Measurements from ENCODE around the gene SNX7. TPM values are rescaled to one million over a fixed set of nuclear protein-coding genes. Genes with fewer than 3 reads are reported as not detected.

SNX7 gene
- total RNA-seq, 3 donors from 2014 or later, result 38.0 to 45.1 (median 43.5) TPM

DNA sequence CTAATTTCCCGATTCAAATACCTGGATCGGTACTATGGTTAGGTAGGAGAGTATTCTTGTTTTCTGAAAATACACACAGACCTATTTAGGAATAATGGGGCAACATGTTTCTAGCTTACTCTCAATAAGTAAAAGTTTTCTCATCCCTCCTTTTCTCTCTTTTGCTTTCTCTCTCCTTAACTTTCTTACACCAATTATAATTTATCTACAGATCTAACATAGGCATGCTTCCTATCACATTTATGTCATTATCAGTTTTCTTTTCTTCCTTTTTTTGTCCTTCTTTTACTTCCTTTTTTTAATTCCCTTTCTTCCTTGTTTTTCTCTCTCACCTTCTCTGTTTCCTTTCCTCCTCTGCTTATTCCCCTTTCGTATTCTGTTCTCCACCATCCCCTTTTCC, 20.3 kb downstream of the SNX7 start:
- Histone ChIP-seq H3K4me1 (ENCODE audit: low read depth) (no peaks in the 10 kb centered on the region), H3K4me3 (no peak overlapping the region), H3K9me3 (no peaks in the 10 kb centered on the region), H3K36me3 (ENCODE audit: low read depth) (no peaks in the 10 kb centered on the region)
- intact Hi-C loops (cut with DNase I, micrococcal nuclease), result no loop called here
- DNase-seq, result no peak
- ATAC-seq, result no peak
- TF ChIP-seq, protein P1, sequence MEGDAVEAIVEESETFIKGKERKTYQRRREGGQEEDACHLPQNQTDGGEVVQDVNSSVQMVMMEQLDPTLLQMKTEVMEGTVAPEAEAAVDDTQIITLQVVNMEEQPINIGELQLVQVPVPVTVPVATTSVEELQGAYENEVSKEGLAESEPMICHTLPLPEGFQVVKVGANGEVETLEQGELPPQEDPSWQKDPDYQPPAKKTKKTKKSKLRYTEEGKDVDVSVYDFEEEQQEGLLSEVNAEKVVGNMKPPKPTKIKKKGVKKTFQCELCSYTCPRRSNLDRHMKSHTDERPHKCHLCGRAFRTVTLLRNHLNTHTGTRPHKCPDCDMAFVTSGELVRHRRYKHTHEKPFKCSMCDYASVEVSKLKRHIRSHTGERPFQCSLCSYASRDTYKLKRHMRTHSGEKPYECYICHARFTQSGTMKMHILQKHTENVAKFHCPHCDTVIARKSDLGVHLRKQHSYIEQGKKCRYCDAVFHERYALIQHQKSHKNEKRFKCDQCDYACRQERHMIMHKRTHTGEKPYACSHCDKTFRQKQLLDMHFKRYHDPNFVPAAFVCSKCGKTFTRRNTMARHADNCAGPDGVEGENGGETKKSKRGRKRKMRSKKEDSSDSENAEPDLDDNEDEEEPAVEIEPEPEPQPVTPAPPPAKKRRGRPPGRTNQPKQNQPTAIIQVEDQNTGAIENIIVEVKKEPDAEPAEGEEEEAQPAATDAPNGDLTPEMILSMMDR (IDR thresholded peaks at IDR 0.05), result no peak

DNA sequence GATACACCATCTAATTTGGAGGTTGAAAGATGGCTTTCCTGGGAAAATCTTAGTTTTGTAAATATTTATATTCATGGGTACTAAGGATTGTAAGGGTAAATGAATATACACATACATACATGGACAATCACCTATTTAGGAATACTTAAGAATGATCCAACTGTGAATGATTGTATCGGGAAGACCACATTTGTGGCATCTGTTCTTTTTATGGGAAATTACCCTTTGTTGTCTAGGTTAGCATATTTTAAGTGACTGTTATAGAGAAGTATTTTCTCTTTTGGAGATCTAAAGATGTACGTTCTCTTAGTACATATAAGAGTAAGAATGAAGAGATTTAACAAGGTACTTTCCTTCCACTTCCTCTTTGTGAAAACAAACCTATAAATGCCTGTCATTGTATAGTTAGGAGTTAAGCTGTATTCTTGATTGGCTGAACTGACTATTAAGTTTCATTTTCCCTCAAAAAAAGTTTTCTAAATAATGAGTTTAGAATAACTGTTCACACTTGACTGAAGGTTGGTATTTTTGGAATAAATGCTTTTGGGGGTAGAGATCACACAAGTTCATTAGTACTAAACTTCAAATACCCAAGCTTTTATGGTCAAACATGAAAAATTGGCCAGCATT, 26.7 kb downstream of the SNX7 start:
- no peak overlapping the region for H3K4me3 ChIP-seq
- ATAC-seq (no peak), DNase-seq (no peak)
- intact Hi-C loops (cut with DNase I, micrococcal nuclease), result no loop called here
- H3K36me3 ChIP-seq (ENCODE audit: low read depth), result no peaks in the 10 kb centered on the region
- no peaks in the 10 kb centered on the region for H3K4me1 ChIP-seq (ENCODE audit: low read depth)
- TF ChIP-seq, protein P1 (IDR thresholded peaks at IDR 0.05), result no peak
- H3K9me3 ChIP-seq, result no peaks in the 10 kb centered on the region

GRCh38 chr1:98690576-98690975, 29.1 kb downstream of the SNX7 start:
- ATAC-seq, result no peak
- TF ChIP-seq, protein P1 (IDR thresholded peaks at IDR 0.05), result no peak
- Histone ChIP-seq H3K36me3 (ENCODE audit: low read depth) (no peaks in the 10 kb centered on the region), H3K4me1 (ENCODE audit: low read depth) (no peaks in the 10 kb centered on the region), H3K9me3 (no peaks in the 10 kb centered on the region), H3K4me3 (no peak overlapping the region)
- no peak for DNase-seq
- intact Hi-C loops (cut with DNase I, micrococcal nuclease), result no loop called here

DNA sequence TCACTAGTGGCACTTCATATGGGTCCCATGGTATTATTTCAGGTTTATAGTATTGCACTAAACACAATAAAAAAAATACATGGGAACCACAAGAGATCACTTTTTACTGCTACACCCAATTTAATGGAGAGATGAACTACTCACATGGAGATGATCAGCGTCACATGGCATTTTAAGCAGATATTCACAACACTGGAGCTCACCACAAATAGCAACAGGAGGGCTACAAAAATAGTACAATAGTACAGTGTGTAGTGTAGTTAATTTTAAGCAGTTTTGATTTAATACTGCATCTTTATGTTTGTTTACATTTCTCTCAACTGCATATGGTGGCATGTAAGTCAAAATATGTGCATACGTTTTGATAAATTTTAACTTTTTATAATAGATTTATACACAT, 31.0 kb downstream of the SNX7 start:
- DNase-seq, result no peak
- TF ChIP-seq, protein P1 (IDR thresholded peaks at IDR 0.05), result no peak
- intact Hi-C loops (cut with DNase I, micrococcal nuclease), result no loop called here
- no peak overlapping the region for H3K4me3 ChIP-seq
- no peaks in the 10 kb centered on the region for H3K36me3 ChIP-seq (ENCODE audit: low read depth)
- H3K4me1 ChIP-seq (ENCODE audit: low read depth), result no peaks in the 10 kb centered on the region
- no peaks in the 10 kb centered on the region for H3K9me3 ChIP-seq
- ATAC-seq, result no peak

GRCh38 chr1:98693385-98693784, 31.9 kb downstream of the SNX7 start:
- TF ChIP-seq, protein P1 (IDR thresholded peaks at IDR 0.05), result no peak
- no peaks in the 10 kb centered on the region for H3K4me1 ChIP-seq (ENCODE audit: low read depth)
- intact Hi-C loops (cut with DNase I, micrococcal nuclease), result no loop called here
- DNase-seq (no peak), ATAC-seq (no peak)
- H3K36me3 ChIP-seq (ENCODE audit: low read depth), result no peaks in the 10 kb centered on the region
- no peak overlapping the region for H3K4me3 ChIP-seq
- no peaks in the 10 kb centered on the region for H3K9me3 ChIP-seq

GRCh38 chr1:98696077-98696476, 34.6 kb downstream of the SNX7 start:
- no peaks in the 10 kb centered on the region for H3K36me3 ChIP-seq (ENCODE audit: low read depth)
- no peak for ATAC-seq
- no peak overlapping the region for H3K4me3 ChIP-seq
- H3K9me3 ChIP-seq, result no peaks in the 10 kb centered on the region
- intact Hi-C loops (cut with DNase I, micrococcal nuclease), result no loop called here
- DNase-seq, result no peak
- H3K4me1 ChIP-seq (ENCODE audit: low read depth), result no peaks in the 10 kb centered on the region
- TF ChIP-seq, protein P1 (IDR thresholded peaks at IDR 0.05), result no peak

Measured in mucosa of descending colon (tissue), 3 donors.